ENCODE measurements around the gene SUMO2. TPM values are rescaled to one million over a fixed set of nuclear protein-coding genes. Genes with fewer than 3 reads are reported as not detected.

SUMO2 gene
- total and polyA plus RNA-seq, 2 of the 13 experiments (the other 11 are each of a cell fraction or from before 2014, with no cell fraction given): 337 to 553 TPM

GRCh38 chr17:75154195-75155106 lies 28.3 kb downstream of the SUMO2 start, which contains the start of gene JPT1 (continued):
- TF ChIP-seq TFE3 (CRISPR knock-in tag; IDR thresholded peaks at IDR 0.05) (peak; percentile 54), ZNF576 (CRISPR knock-in tag; IDR thresholded peaks at IDR 0.05) (no peak; the same call in 1 of the 2 replicates), TBL1XR1 (IDR thresholded peaks at IDR 0.05; ENCODE audit: borderline replicate concordance, low read length, partially characterized antibody) (peak; percentile 88), REL (CRISPR knock-in tag; conservative IDR thresholded peaks at IDR 0.05) (0 out of 2 replicates have a peak, but pooled peaks have one; percentile 13), AHDC1 (CRISPR knock-in tag; IDR thresholded peaks at IDR 0.05; ENCODE audit: borderline replicate concordance) (no peak; the same call in 1 of the 2 replicates), RFXAP (CRISPR knock-in tag; IDR thresholded peaks at IDR 0.05; ENCODE audit: borderline replicate concordance) (peak; percentile 76; the same call in 1 of the 2 replicates), ZNF543 (CRISPR knock-in tag; IDR thresholded peaks at IDR 0.05) (0 out of 2 replicates have a peak, but pooled peaks have one; percentile 72), HNF1B (CRISPR knock-in tag; IDR thresholded peaks at IDR 0.05) (peak; percentile 72; the same call in 1 of the 2 replicates), FOXO1 (CRISPR knock-in tag; IDR thresholded peaks at IDR 0.05) (no peak; the same call in none of the 2 replicates), SALL1 (CRISPR knock-in tag; IDR thresholded peaks at IDR 0.05) (peak; percentile 76), ZNF20 (CRISPR knock-in tag; IDR thresholded peaks at IDR 0.05) (no peak), NFE2L1 (CRISPR knock-in tag; IDR thresholded peaks at IDR 0.05; ENCODE audit: borderline replicate concordance) (no peak), ZNF766 (CRISPR knock-in tag; IDR thresholded peaks at IDR 0.05; ENCODE audit: borderline replicate concordance) (no peak), ZNF276 (CRISPR knock-in tag; IDR thresholded peaks at IDR 0.05; ENCODE audit: low read depth) (0 out of 2 replicates have a peak, but pooled peaks have one; percentile 32)

All from HepG2 (cell line).